Measurements from ENCODE around the gene GRB14.

- TF ChIP-seq REST (IDR thresholded peaks at IDR 0.05; ENCODE audit: insufficient read depth in 1 of 2, low read depth in 2 of 2, low read length in 2 of 2): no peak
- no peak for TF ChIP-seq SIN3A (IDR thresholded peaks at IDR 0.05; ENCODE audit: borderline replicate concordance, insufficient read depth, low read length)
- TF ChIP-seq POLR2AphosphoS5 (IDR thresholded peaks at IDR 0.05; ENCODE audit: low read depth, low read length): no peak
- TF ChIP-seq TAF1 (IDR thresholded peaks at IDR 0.05; ENCODE audit: borderline replicate concordance, insufficient read depth, low read length): no peak
- TF ChIP-seq FOXP2 (optimal IDR thresholded peaks at IDR 0.05; ENCODE audit: borderline replicate concordance, extremely low read depth, extremely low read length, insufficient read depth): no peak
Measured at GRCh38 chr2:164498836-164499235, 122.4 kb downstream of the GRB14 start.
